ENCODE results near the gene CD7.

Gene CD7

DNA sequence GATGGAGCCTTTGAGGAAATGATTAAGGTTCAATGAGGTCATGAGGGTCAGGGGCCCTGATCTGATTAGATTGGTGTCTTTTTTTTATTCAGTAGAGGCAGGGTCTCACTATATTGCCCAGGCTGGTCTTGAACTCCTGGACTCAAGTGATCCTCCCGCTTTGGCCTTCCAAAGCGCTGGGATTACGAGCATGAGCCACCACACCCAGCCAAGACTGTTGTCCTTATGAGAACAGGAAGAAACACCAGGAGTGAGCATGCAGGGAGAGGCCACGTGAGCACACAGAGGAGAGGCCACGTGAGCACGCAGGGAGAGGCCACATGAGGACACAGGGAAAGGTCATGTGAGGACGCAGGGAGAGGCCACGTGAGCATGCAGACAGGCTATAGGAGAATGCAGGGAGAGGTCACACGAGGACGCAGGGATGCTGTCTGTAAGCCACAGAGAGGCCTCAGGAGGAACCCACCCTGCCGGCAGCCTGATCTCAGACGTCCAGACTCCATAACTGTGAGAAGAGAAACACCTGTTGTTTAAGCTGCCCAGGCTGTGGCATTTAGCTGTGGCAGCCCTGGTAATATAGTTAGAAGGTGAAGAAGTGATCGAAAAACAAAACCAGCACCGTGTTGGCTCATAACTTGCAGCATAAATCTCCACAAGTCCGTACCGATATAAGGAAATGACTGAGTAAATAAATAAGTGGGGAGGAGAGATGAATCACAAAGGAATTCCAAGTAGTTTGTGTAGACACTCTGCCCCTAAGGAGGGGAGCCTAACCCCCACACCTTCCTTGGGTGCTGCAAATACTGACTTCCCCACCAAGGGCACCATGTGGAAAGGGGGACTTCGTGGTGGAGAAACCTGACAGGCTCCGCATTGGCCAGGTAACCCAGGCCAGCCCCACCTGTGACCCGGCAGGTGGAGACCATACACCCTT lies 29.3 kb downstream of the CD7 start:
- Histone ChIP-seq H3K4me2 (no peak overlapping the region), H3K4me1 (ENCODE audit: low read depth, poor library complexity, severe bottlenecking) (no peaks in the 10 kb centered on the region), H3K9ac (no peak overlapping the region), H2AFZ (ENCODE audit: low read depth) (no peak overlapping the region), H3K27ac (no peak overlapping the region), H3K36me3 (ENCODE audit: insufficient read depth) (no peaks in the 10 kb centered on the region), H3K27me3 (ENCODE audit: insufficient read depth, low read depth) (no peaks in the 10 kb centered on the region), H3K79me2 (ENCODE audit: insufficient read depth, low read depth) (no peaks in the 10 kb centered on the region), H3K4me3 (IDR thresholded peaks at IDR 0.05; ENCODE audit: insufficient read depth, low read depth, low read length) (no peak overlapping the region), H4K20me1 (ENCODE audit: insufficient read depth) (no peaks in the 10 kb centered on the region)
- TF ChIP-seq, protein P1, sequence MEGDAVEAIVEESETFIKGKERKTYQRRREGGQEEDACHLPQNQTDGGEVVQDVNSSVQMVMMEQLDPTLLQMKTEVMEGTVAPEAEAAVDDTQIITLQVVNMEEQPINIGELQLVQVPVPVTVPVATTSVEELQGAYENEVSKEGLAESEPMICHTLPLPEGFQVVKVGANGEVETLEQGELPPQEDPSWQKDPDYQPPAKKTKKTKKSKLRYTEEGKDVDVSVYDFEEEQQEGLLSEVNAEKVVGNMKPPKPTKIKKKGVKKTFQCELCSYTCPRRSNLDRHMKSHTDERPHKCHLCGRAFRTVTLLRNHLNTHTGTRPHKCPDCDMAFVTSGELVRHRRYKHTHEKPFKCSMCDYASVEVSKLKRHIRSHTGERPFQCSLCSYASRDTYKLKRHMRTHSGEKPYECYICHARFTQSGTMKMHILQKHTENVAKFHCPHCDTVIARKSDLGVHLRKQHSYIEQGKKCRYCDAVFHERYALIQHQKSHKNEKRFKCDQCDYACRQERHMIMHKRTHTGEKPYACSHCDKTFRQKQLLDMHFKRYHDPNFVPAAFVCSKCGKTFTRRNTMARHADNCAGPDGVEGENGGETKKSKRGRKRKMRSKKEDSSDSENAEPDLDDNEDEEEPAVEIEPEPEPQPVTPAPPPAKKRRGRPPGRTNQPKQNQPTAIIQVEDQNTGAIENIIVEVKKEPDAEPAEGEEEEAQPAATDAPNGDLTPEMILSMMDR (conservative IDR thresholded peaks at IDR 0.05; ENCODE audit: low read depth, low read length), result no peak

DNA sequence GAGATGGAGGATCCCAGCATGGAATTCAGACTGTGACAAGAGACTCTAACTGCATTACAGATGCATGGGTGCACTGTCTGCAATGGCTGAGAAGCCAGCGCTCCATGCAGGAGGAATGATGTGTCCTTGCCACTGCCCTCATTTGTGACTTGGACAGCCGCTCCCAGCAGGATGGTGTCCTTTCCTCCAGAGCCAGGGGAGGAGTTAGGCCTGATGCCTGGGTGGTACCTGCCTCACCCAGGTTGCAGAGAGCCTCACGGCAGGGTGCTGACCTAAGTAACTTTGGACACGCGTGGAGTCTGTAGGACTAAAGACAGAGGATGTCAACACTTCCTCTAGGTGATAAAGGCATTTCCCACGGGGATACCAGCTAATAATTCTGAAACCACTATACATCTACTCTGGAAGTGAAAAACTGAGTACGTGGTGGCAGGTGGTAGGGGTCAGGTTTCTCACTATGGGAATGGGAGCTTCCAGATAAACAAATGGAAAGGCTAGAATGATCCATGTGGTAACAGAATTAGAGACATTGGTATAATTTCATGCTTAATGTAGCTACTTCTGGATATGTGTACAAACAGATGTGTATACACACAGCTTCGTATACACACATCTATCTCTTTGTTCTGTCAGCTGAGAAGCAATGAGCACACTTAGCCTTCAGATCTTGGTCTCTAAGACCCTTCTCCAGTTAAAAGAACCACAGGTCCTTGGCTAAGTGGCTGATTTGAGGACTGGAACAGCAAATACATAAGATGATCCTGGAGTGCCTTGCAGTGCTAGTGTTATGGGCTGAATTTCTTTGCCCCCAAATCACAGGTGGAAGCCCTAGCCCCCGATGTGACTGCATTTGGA lies 30.2 kb downstream of the CD7 start:
- H3K79me2 ChIP-seq (ENCODE audit: insufficient read depth, low read depth), result no peaks in the 10 kb centered on the region
- no peak overlapping the region for H3K4me2 ChIP-seq
- H3K9ac ChIP-seq, result no peak overlapping the region
- TF ChIP-seq, protein P1 (conservative IDR thresholded peaks at IDR 0.05; ENCODE audit: low read depth, low read length), result no peak
- no peaks in the 10 kb centered on the region for H3K27me3 ChIP-seq (ENCODE audit: insufficient read depth, low read depth)
- H3K4me1 ChIP-seq (ENCODE audit: low read depth, poor library complexity, severe bottlenecking), result no peaks in the 10 kb centered on the region
- no peaks in the 10 kb centered on the region for H3K36me3 ChIP-seq (ENCODE audit: insufficient read depth)
- no peaks in the 10 kb centered on the region for H4K20me1 ChIP-seq (ENCODE audit: insufficient read depth)
- no peak overlapping the region for H3K4me3 ChIP-seq (IDR thresholded peaks at IDR 0.05; ENCODE audit: insufficient read depth, low read depth, low read length)
- no peak overlapping the region for H3K27ac ChIP-seq
- no peak overlapping the region for H2AFZ ChIP-seq (ENCODE audit: low read depth)

DNA sequence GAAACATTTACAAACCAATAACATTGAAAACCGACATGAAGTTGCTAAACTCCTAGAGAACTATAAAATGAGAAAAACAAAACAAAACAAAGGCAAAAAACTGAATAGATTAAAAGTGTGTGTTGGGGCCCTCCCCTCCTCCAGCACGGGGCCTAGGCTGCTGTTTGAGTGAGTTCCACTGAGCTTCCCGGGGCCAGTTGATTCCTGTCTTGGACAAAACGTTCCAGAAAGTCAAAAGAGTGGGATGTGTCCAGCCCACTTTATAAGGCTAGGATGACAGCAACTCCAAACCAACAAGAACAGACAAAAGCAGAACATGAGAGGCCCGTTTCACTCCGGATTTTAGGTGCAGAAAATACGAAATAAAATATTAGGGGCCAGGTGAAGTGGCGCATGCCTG lies 32.3 kb downstream of the CD7 start:
- Histone ChIP-seq H4K20me1 (ENCODE audit: insufficient read depth) (no peaks in the 10 kb centered on the region), H3K27me3 (ENCODE audit: insufficient read depth, low read depth) (no peaks in the 10 kb centered on the region), H2AFZ (ENCODE audit: low read depth) (no peak overlapping the region), H3K4me1 (ENCODE audit: low read depth, poor library complexity, severe bottlenecking) (no peaks in the 10 kb centered on the region), H3K27ac (no peak overlapping the region), H3K79me2 (ENCODE audit: insufficient read depth, low read depth) (no peaks in the 10 kb centered on the region), H3K36me3 (ENCODE audit: insufficient read depth) (no peaks in the 10 kb centered on the region), H3K4me2 (no peak overlapping the region), H3K4me3 (IDR thresholded peaks at IDR 0.05; ENCODE audit: insufficient read depth, low read depth, low read length) (no peak overlapping the region), H3K9ac (no peak overlapping the region)
- TF ChIP-seq, protein P1 (conservative IDR thresholded peaks at IDR 0.05; ENCODE audit: low read depth, low read length), result no peak

DNA sequence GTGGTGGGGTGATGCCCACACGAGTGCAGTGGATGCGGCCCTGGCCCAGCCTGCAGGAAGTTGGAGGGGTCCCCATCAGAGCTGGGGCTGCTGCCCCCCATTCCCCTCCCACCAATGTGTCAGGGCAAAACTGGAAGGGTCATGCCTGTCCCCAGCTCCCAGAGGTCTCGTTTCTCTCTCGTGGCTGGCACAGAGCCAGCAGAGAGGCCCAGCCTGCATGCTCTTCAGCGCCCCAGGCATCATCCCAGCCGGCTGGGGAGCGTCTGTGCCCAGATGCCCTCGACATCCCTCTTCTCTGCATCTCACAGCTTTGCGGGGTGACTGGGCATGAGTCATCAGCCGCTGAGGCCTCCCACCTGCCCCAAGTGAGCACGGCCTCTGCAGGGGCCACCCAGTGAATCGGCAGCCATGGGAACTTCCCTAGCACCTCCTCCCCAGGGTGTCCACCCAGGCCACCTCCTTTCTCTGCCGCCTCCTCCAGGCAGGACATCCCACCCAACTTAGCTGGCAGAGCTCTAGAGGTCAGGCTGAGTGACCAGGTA lies 34.1 kb downstream of the CD7 start:
- Histone ChIP-seq H3K9ac (no peak overlapping the region), H3K79me2 (ENCODE audit: insufficient read depth, low read depth) (no peaks in the 10 kb centered on the region), H3K36me3 (ENCODE audit: insufficient read depth) (no peaks in the 10 kb centered on the region), H3K27me3 (ENCODE audit: insufficient read depth, low read depth) (no peaks in the 10 kb centered on the region), H3K4me2 (no peak overlapping the region), H3K4me3 (IDR thresholded peaks at IDR 0.05; ENCODE audit: insufficient read depth, low read depth, low read length) (no peak overlapping the region), H4K20me1 (ENCODE audit: insufficient read depth) (no peaks in the 10 kb centered on the region), H3K4me1 (ENCODE audit: low read depth, poor library complexity, severe bottlenecking) (peaks cover 9% of the 10 kb centered on the region), H3K27ac (no peak overlapping the region), H2AFZ (ENCODE audit: low read depth) (no peak overlapping the region)
- TF ChIP-seq, protein P1 (conservative IDR thresholded peaks at IDR 0.05; ENCODE audit: low read depth, low read length), result no peak
